HCT116 (cell line): ENCODE results near the gene KIF26B. TPM values are rescaled to one million over a fixed set of nuclear protein-coding genes. Genes with fewer than 3 reads are reported as not detected.

Experiments used
- ATAC-seq: fragments of 200-7000 bp; cut with Tn5 transposase; 2 replicates; pipeline ENCODE4 v1.9.1; 2020; ENCODE audit warnings: mild to moderate bottlenecking, moderate library complexity
- BruUV-seq: library from RNA; stranded (reverse); fragments of 400-500 nt; replicated peaks from 2 replicates; lab custom pipeline; 2021; lab: Mats Ljungman, UMichigan
- CTCF ChIA-PET: fragments of 300-600 bp; sonication (Branson Sonifier 250); formaldehyde crosslinking; loops from one replicate; lab custom pipeline; 2021; ENCODE audit warnings: antibody characterized with exemption; lab: Charles Lee
- POLR2A ChIA-PET: fragments of 300-600, 350-600 bp; sonication (Branson Sonifier 250); formaldehyde crosslinking; loops from one replicate; lab custom pipeline; 2021; ENCODE audit warnings: antibody characterized with exemption; lab: Charles Lee
- RAD21 ChIA-PET, 2 experiments: fragments of 300-600 bp; sonication (Branson Sonifier 250); formaldehyde crosslinking; loops; one replicate each; lab custom pipeline; 2023; ENCODE audit warnings: low total read pairs in 2 of 2; ENCODE audit not compliant: uncharacterized antibody in 2 of 2, unreplicated experiment in 2 of 2, low non-redundant PET in 1 of 2; lab: Charles Lee
- DNase-seq: peaks from one replicate; pipeline ENCODE4 v3.0.0-alpha.2; 2010; ENCODE audit warnings: low read depth, low spot score
- H2AFZ ChIP-seq: fragments of 200-600 bp; shearing (Covaris generic), sonication (generic); 2 replicates; pipeline ENCODE4 v1.6.1; 2017; ENCODE audit warnings: low read depth, mixed run types, mixed read lengths, antibody characterized with exemption, low read length; ENCODE audit not compliant: poor library complexity, severe bottlenecking
- H3K27ac ChIP-seq: 2 replicates; pipeline ENCODE4 v1.5.1; 2012; ENCODE audit warnings: low read depth, low read length
- H3K27me3 ChIP-seq: fragments of 200-600 bp; sonication (generic); 2 replicates; pipeline ENCODE4 v1.6.1; 2016; ENCODE audit warnings: mixed run types, low read length, mixed read lengths; ENCODE audit not compliant: insufficient read depth
- H3K36me3 ChIP-seq, 2 experiments: fragments of 200-500 bp in 1 of 2; fragments of 200-600 bp in 1 of 2; sonication (Bioruptor generic) in 1 of 2; sonication (generic) in 1 of 2; 2 replicates each; pipeline versions ENCODE4 v1.5.1 to v1.6.1; 2014 to 2016; ENCODE audit warnings: low read length in 2 of 2, inconsistent platforms in 1 of 2, mixed read lengths in 1 of 2, mixed run types in 1 of 2; ENCODE audit not compliant: insufficient read depth in 2 of 2, control insufficient read depth in 1 of 2
- H3K4me1 ChIP-seq, 2 experiments: fragments of 200-600 bp in 1 of 2; sonication (generic) in 1 of 2; 2 replicates each; pipeline versions ENCODE4 v1.5.1 to v1.6.1; 2012 to 2017; ENCODE audit warnings: low read length in 2 of 2, inconsistent platforms in 1 of 2, mild to moderate bottlenecking in 1 of 2, mixed read lengths in 1 of 2, mixed run types in 1 of 2, moderate library complexity in 1 of 2; ENCODE audit not compliant: insufficient read depth in 2 of 2, control insufficient read depth in 1 of 2
- H3K4me2 ChIP-seq: fragments of 200-600 bp; sonication (generic); 2 replicates; pipeline ENCODE4 v1.6.1; 2017; ENCODE audit warnings: mixed run types, low read length, mixed read lengths
- H3K4me3 ChIP-seq, 2 experiments: fragments of 200-600 bp in 1 of 2; sonication (generic) in 1 of 2; replicated peaks in 1 of 2; 2 replicates each; pipeline ENCODE4 v1.5.1; 2011 to 2016; ENCODE audit warnings: low read length in 2 of 2, control low read depth in 1 of 2, low read depth in 1 of 2, mild to moderate bottlenecking in 1 of 2, mixed read lengths in 1 of 2, mixed run types in 1 of 2
- H3K79me2 ChIP-seq: fragments of 200-600 bp; sonication (generic); 2 replicates; pipeline ENCODE4 v1.6.1; 2017; ENCODE audit warnings: mild to moderate bottlenecking, mixed run types, low read length, moderate library complexity, mixed read lengths; ENCODE audit not compliant: insufficient read depth
- H3K9ac ChIP-seq: fragments of 200-600 bp; sonication (generic); 2 replicates; pipeline ENCODE4 v1.6.1; 2016; ENCODE audit warnings: low read length, mixed read lengths
- H3K9me2 ChIP-seq: fragments of 200-600 bp; sonication (generic), shearing (Covaris generic); 2 replicates; pipeline ENCODE4 v1.6.1; 2017; ENCODE audit warnings: mixed run types, mild to moderate bottlenecking, moderate library complexity; ENCODE audit not compliant: insufficient read depth
- H3K9me3 ChIP-seq, 2 experiments: fragments of 200-500 bp in 1 of 2; fragments of 200-600 bp in 1 of 2; sonication (Bioruptor generic) in 1 of 2; sonication (generic) in 1 of 2; 2 replicates each; pipeline ENCODE4 v1.6.1; 2014 to 2017; ENCODE audit warnings: low read length in 2 of 2, mixed read lengths in 2 of 2, inconsistent platforms in 1 of 2, low read depth in 1 of 2, mild to moderate bottlenecking in 1 of 2, mixed run types in 1 of 2, moderate library complexity in 1 of 2; ENCODE audit not compliant: control insufficient read depth in 1 of 2, insufficient read depth in 1 of 2
- H4K20me1 ChIP-seq: fragments of 200-600 bp; sonication (generic), shearing (Covaris generic); 2 replicates; pipeline ENCODE4 v1.6.1; 2017; ENCODE audit warnings: mixed run types, mild to moderate bottlenecking, moderate library complexity; ENCODE audit not compliant: insufficient read depth
- ATF3 ChIP-seq: IDR thresholded peaks from 2 replicates; pipeline ENCODE4 v1.6.1; 2012
- EGR1 ChIP-seq: IDR thresholded peaks from 2 replicates; pipeline ENCODE4 v1.6.1; 2012; ENCODE audit warnings: low read depth
- EZH2 ChIP-seq: fragments of 200-600 bp; sonication (generic); IDR thresholded peaks from 2 replicates; pipeline ENCODE4 v1.6.1; 2017; ENCODE audit warnings: antibody characterized with exemption, mixed run types
- EZH2phosphoT487 ChIP-seq: fragments of 200-600 bp; IDR thresholded peaks from 2 replicates; pipeline ENCODE4 v1.6.1; 2018; ENCODE audit warnings: antibody characterized with exemption, borderline replicate concordance
- POLR2A ChIP-seq: IDR thresholded peaks from 2 replicates; pipeline ENCODE4 v1.7.0; 2011; ENCODE audit warnings: borderline replicate concordance; ENCODE audit not compliant: insufficient read depth, insufficient read length; ENCODE audit errors: extremely low read depth
- RAD21 ChIP-seq: IDR thresholded peaks from 2 replicates; pipeline ENCODE4 v1.6.1; 2012; ENCODE audit warnings: low read depth, mild to moderate bottlenecking
- REST ChIP-seq: IDR thresholded peaks from 2 replicates; pipeline ENCODE4 v1.6.1; 2012; ENCODE audit warnings: low read depth
- SIN3A ChIP-seq: IDR thresholded peaks from 2 replicates; pipeline ENCODE4 v1.6.1; 2012; ENCODE audit warnings: low read depth
- SP1 ChIP-seq: IDR thresholded peaks from 2 replicates; pipeline ENCODE4 v1.6.1; 2012; ENCODE audit warnings: low read depth
- YY1 ChIP-seq: IDR thresholded peaks from 2 replicates; pipeline ENCODE4 v1.6.1; 2011; ENCODE audit warnings: low read length, low read depth, moderate library complexity, mild to moderate bottlenecking; ENCODE audit not compliant: insufficient replicate concordance; ENCODE audit errors: extremely low read depth
- ZBTB33 ChIP-seq: IDR thresholded peaks from 2 replicates; pipeline ENCODE4 v1.6.1; 2011; ENCODE audit warnings: mild to moderate bottlenecking, low read length, moderate library complexity; ENCODE audit not compliant: insufficient replicate concordance; ENCODE audit errors: extremely low read depth
- ZFX ChIP-seq: fragments of 450-650 bp; IDR thresholded peaks from 2 replicates; pipeline ENCODE4 v1.6.1; 2017
- intact Hi-C: fragments of 100-400 bp; cut with micrococcal nuclease; formaldehyde crosslinking; loops from 2 replicates; pipeline ENCODE4 v1.10.0; 2022
- total RNA-seq: library from RNA; stranded (reverse); gene quantifications from one replicate; pipeline ENCODE4 v1.2.1, GENCODE V29; 2021; ENCODE audit not compliant: unreplicated experiment

The KIF26B gene
- total RNA-seq, 1 experiment from 2014 or later, result 0.49 TPM

- TF ChIP-seq ATF3 (no peak), REST (no peak), SIN3A (no peak), POLR2A (no peak)
- TF ChIP-seq, all 23 proteins: peak for 0
Observed at GRCh38 chr1:245549996-245550719, 395.4 kb downstream of the KIF26B start (continued).

GRCh38 chr1:245550720-245551043 lies 395.9 kb downstream of the KIF26B start:
- intact Hi-C loops, result no loop called here
- no peak overlapping the region for H3K27ac ChIP-seq
- no peak overlapping the region for H2AFZ ChIP-seq
- no peaks in the 10 kb centered on the region for H3K36me3 ChIP-seq
- H3K9me3 ChIP-seq, result no peaks in the 10 kb centered on the region
- no peak for TF ChIP-seq EZH2phosphoT487
- no peak for TF ChIP-seq EZH2
- TF ChIP-seq EGR1, result no peak
- no peak for TF ChIP-seq POLR2A
- no peak for TF ChIP-seq RAD21
- no peak for TF ChIP-seq ZFX
- no peak for TF ChIP-seq ZBTB33
- no peak for TF ChIP-seq SP1
- no peak for TF ChIP-seq YY1
- no peaks in the 10 kb centered on the region for H3K9me2 ChIP-seq
- CTCF ChIA-PET, result no interaction called here
- H3K4me3 ChIP-seq, result no peak overlapping the region
- no peaks in the 10 kb centered on the region for H4K20me1 ChIP-seq
- H3K4me2 ChIP-seq, result no peak overlapping the region
- no peaks in the 10 kb centered on the region for H3K79me2 ChIP-seq
- DNase-seq (no peak), ATAC-seq (no peak)
- POLR2A ChIA-PET, result no interaction called here
- peaks cover 26% of the 10 kb centered on the region for H3K27me3 ChIP-seq
- no peak overlapping the region for H3K9ac ChIP-seq
- H3K4me1 ChIP-seq, result no peaks in the 10 kb centered on the region
- RAD21 ChIA-PET, result no interaction called here
- BruUV-seq, result no TSS peak
